Activated naive CD8-positive, alpha-beta T cell treated with anti-CD3 and anti-CD28 coated beads, Interleukin-2, amount 50 U/mL, for 24 hours (primary cell): ENCODE measurements around the gene RD3L.
A peak's percentile ranks its signal among the peaks of the same experiment; 100 is the strongest.
"Not testable (repeated sequence)": the region's sequence is repeated elsewhere in the genome, so short reads cannot be mapped to it uniquely, and the experiment has no call there.

Experiments used
- ATAC-seq: fragments of 150-1000 bp; cut with Tn5 transposase; one replicate; pipeline ENCODE4 v1.10.0; 2021
- DNase-seq: peaks from one replicate; pipeline ENCODE4 v3.0.0; 2021
- H3K27ac Mint-ChIP-seq: one replicate; pipeline ENCODE4 v1.8.0; 2021; ENCODE audit warnings: mild to moderate bottlenecking, mixed read lengths
- H3K27me3 Mint-ChIP-seq: one replicate; pipeline ENCODE4 v1.8.0; 2021; ENCODE audit warnings: mixed read lengths
- H3K36me3 Mint-ChIP-seq: one replicate; pipeline ENCODE4 v1.8.0; 2021; ENCODE audit warnings: low read depth, mixed read lengths
- H3K4me1 Mint-ChIP-seq: one replicate; pipeline ENCODE4 v1.8.0; 2021; ENCODE audit warnings: mixed read lengths
- H3K4me3 Mint-ChIP-seq: one replicate; pipeline ENCODE4 v1.8.0; 2021; ENCODE audit warnings: mild to moderate bottlenecking, moderate library complexity, mixed read lengths
- H3K9me3 Mint-ChIP-seq: one replicate; pipeline ENCODE4 v1.8.0; 2021; ENCODE audit warnings: mixed read lengths

Gene RD3L

DNA sequence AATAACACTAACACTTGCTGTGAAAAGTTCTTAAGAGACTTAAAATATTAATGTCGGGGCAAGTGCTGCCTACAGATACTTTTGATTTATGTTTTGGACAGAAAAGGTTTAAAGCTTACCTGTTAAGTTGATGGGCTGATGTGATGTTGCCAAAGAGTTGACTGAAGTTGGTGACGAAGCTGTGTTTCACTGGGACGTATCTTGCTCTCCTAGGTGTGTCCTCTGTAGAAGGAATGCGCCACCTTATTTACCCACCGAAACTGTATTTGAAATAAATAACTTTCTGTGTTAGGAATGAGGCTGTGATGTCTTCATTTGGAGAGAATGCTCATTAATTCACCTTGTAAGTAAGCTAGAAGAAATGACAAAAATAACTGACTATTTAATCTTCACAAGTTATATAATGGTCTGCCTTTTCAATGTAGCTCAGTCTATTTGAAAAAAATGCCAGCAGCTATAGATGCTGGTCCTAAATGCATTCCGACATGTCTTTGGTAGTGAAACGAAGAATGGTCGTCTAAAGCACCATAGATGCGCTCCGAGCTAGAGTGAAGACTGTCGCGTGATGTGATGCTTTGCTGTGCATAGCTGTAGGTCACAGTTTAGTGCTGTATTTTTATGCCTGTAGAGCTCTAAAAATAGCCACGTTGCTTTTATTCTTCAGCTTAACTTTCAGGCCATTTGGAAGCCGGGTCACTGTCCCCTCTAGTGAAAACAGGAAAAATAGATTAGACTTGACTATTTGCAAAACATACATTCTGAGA is at the start of gene RD3L:
Gene RD3L, minus strand, starts transcription at position 557 of the 764 bp plus-strand sequence. CDS start 834 bp downstream, outside the sequence.
- Mint-ChIP-seq H3K27ac (no peak within 1 kb of the TSS), H3K4me1 (no peaks in the 10 kb centered on the region), H3K9me3 (no peaks in the 10 kb centered on the region), H3K36me3 (no peaks in the 10 kb centered on the region), H3K4me3 (no peak within 1 kb of the TSS), H3K27me3 (peaks cover 32% of the 10 kb centered on the region)
- DNase-seq (no peak), ATAC-seq (no peak)

DNA sequence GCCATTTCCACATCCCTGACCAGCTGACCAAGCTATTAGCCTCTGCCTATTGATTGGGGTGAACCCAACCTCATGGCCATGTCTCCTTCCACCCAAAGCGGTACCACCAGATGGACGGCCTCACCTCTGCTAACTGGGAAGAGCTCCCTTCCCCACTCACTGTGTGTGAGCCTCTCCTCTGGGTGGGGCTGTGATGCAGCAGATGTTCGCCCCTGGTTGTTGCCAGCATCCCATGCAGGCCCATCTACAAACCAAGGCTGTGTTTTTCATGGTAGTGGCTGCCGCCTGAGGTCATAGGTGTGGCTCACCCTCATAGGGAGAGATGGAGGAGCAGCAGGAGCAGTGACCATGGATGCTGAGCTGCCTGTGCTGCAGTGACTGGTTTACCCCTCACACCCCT is 47.6 kb upstream of the RD3L start:
- Mint-ChIP-seq H3K4me3 (no peak overlapping the region), H3K9me3 (peaks cover 17% of the 10 kb centered on the region), H3K4me1 (no peaks in the 10 kb centered on the region), H3K27ac (no peak overlapping the region), H3K27me3 (peaks cover 18% of the 10 kb centered on the region), H3K36me3 (no peaks in the 10 kb centered on the region)
- DNase-seq = no peak
- no peak for ATAC-seq

DNA sequence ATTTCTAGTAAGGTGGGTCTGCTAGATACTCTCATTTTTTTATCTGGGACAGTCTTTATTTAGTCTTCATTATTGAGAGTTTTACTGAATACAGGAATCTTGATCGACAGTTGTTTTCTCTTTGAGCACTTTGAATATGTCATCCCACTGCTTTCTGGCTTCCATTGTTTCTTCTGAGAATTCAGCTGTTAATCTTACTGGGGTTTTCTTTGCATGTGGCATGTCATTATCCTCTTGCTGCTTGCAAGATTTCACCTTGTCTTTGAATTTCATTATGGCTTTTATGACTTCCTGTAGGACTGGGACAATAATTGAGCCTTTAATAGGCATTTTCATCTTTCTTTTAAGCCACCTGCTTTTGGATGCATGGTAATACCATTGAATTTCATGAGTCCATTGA is 46.7 kb upstream of the RD3L start:
- no peak for ATAC-seq
- no peaks in the 10 kb centered on the region for H3K4me1 Mint-ChIP-seq
- no peak overlapping the region for H3K27ac Mint-ChIP-seq
- peaks cover 17% of the 10 kb centered on the region for H3K9me3 Mint-ChIP-seq
- no peak overlapping the region for H3K4me3 Mint-ChIP-seq
- H3K27me3 Mint-ChIP-seq = peaks cover 20% of the 10 kb centered on the region
- H3K36me3 Mint-ChIP-seq = no peaks in the 10 kb centered on the region
- DNase-seq = no peak

DNA sequence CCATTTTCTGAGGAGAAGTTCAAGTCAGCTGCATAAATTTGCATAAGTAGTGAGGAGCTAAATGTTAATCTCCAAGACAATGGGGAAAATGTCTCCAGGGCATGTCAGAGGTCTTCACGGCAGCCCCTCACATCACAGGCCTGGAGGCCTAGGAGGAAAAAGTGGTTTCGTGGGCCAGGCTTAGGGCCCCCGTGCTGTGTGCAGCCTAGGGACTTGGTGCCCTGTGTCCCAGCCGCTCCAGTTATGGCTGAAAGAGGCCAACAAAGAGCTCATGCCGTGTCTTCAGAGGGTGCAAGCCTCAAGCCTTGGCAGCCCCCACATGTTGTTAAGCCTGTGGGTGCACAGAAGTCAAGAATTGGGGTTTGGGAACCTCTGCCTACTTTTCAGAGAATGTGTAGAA is 41.9 kb upstream of the RD3L start:
- H3K4me1 Mint-ChIP-seq = no peaks in the 10 kb centered on the region
- H3K27ac Mint-ChIP-seq = no peak overlapping the region
- ATAC-seq (no peak), DNase-seq (no peak)
- peaks cover 13% of the 10 kb centered on the region for H3K9me3 Mint-ChIP-seq
- no peaks in the 10 kb centered on the region for H3K36me3 Mint-ChIP-seq
- peaks cover 10% of the 10 kb centered on the region for H3K27me3 Mint-ChIP-seq
- H3K4me3 Mint-ChIP-seq = no peak overlapping the region

GRCh38 chr14:103980623-103981238 is 38.4 kb upstream of the RD3L start:
- not testable (repeated sequence) for H3K4me3 Mint-ChIP-seq, H3K36me3 Mint-ChIP-seq, H3K4me1 Mint-ChIP-seq, H3K27ac Mint-ChIP-seq, H3K27me3 Mint-ChIP-seq, ATAC-seq, H3K9me3 Mint-ChIP-seq
- DNase-seq = peak; percentile 11

GRCh38 chr14:103974575-103974974 is 32.2 kb upstream of the RD3L start:
- Mint-ChIP-seq H3K27ac (no peak overlapping the region), H3K4me3 (no peak overlapping the region), H3K36me3 (no peaks in the 10 kb centered on the region), H3K27me3 (no peaks in the 10 kb centered on the region), H3K9me3 (no peaks in the 10 kb centered on the region), H3K4me1 (no peaks in the 10 kb centered on the region)
- no peak for DNase-seq
- no peak for ATAC-seq

DNA sequence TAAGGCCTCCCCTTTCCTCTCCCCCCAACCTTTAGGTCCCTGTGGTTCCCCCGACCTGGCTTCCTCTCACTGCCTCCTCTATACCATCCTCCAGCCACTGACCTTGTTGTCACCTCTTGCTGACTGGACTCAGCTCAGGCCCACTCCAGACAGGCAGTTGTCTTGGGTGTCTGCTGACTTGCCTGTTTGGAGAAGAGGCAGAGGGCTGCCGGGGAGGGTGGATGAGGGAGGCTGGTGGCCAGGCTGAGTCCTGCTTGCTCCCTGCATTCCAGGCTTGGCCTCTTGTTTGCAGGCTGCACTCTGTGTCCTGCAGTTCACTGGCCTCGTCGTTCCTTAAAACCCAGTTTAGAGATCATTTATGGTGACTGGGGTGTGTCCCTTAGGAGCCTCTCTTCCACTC is 31.0 kb upstream of the RD3L start:
- Mint-ChIP-seq H3K27ac (no peak overlapping the region), H3K27me3 (peaks cover 4% of the 10 kb centered on the region), H3K36me3 (no peaks in the 10 kb centered on the region), H3K9me3 (no peaks in the 10 kb centered on the region), H3K4me1 (no peaks in the 10 kb centered on the region), H3K4me3 (no peak overlapping the region)
- ATAC-seq (no peak), DNase-seq (no peak)

GRCh38 chr14:103969961-103970360 is 27.6 kb upstream of the RD3L start:
- Mint-ChIP-seq H3K9me3 (no peaks in the 10 kb centered on the region), H3K27me3 (peaks cover 4% of the 10 kb centered on the region), H3K36me3 (no peaks in the 10 kb centered on the region), H3K27ac (no peak overlapping the region), H3K4me1 (no peaks in the 10 kb centered on the region), H3K4me3 (no peak overlapping the region)
- DNase-seq (no peak), ATAC-seq (no peak)

DNA sequence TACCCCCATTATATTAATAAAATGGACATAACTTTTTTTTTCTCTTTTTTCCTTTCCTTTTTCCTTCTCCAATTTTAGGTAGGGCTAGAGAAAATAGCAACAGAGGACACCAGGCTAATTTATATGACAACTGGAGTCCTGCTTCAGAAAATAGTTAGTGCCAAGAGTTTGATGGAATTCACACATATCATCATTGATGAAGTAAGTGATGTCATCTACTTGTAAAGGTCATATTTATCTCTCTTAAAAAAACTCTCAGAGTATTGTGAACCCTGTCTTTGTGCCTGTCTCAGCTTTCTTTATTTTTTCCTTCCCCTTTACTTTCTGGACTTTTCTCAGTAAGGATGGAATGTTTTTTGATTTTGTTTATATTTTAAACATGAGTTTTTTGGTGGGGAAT is 24.3 kb upstream of the RD3L start:
- peaks cover 4% of the 10 kb centered on the region for H3K27me3 Mint-ChIP-seq
- no peak overlapping the region for H3K4me3 Mint-ChIP-seq
- DNase-seq (no peak), ATAC-seq (no peak)
- H3K9me3 Mint-ChIP-seq = no peaks in the 10 kb centered on the region
- H3K36me3 Mint-ChIP-seq = no peaks in the 10 kb centered on the region
- H3K4me1 Mint-ChIP-seq = no peaks in the 10 kb centered on the region
- no peak overlapping the region for H3K27ac Mint-ChIP-seq

DNA sequence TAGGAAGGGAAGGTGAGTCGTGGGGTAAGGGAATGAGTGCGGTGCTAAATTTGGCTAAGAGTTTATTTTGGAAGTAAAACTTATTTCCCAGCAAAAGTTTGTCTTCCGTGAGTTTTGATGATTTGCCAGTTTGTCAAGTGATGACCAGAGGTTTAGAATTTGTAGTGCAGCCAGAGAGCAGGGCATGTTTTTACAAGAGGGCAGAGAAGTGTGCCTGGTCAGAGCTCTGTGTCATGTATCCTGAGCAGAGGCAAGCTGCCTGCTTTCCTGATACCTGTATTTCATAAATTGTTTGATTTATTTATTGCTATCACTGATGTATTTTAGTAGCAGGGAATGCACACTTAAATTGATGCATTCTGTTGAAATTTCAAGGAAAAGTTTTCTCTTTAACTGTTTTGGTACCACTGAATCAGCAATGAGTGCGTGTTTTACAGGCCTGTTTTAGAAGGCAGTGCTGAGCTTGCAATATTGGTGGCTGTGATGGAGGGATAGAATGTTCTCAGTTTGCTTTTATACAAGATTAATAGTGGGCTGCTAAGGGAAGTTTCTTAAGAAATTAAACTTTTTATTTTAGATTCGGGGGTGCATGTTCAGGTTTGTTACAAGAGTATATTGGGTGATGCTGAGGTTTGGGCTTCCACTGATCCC is 19.7 kb upstream of the RD3L start:
- peaks cover 3% of the 10 kb centered on the region for H3K4me1 Mint-ChIP-seq
- no peak for ATAC-seq
- no peak for DNase-seq
- H3K9me3 Mint-ChIP-seq = no peaks in the 10 kb centered on the region
- no peak overlapping the region for H3K4me3 Mint-ChIP-seq
- H3K36me3 Mint-ChIP-seq = no peaks in the 10 kb centered on the region
- H3K27me3 Mint-ChIP-seq = no peaks in the 10 kb centered on the region
- H3K27ac Mint-ChIP-seq = no peak overlapping the region

- no peaks in the 10 kb centered on the region for H3K36me3 Mint-ChIP-seq
- DNase-seq (no peak), ATAC-seq (no peak)
- H3K9me3 Mint-ChIP-seq = no peaks in the 10 kb centered on the region
- no peaks in the 10 kb centered on the region for H3K27me3 Mint-ChIP-seq
- no peak overlapping the region for H3K4me3 Mint-ChIP-seq
- H3K4me1 Mint-ChIP-seq = peaks cover 3% of the 10 kb centered on the region
- no peak overlapping the region for H3K27ac Mint-ChIP-seq
These were observed 18.2 kb upstream of the RD3L start for GRCh38 chr14:103960457-103961055.

DNA sequence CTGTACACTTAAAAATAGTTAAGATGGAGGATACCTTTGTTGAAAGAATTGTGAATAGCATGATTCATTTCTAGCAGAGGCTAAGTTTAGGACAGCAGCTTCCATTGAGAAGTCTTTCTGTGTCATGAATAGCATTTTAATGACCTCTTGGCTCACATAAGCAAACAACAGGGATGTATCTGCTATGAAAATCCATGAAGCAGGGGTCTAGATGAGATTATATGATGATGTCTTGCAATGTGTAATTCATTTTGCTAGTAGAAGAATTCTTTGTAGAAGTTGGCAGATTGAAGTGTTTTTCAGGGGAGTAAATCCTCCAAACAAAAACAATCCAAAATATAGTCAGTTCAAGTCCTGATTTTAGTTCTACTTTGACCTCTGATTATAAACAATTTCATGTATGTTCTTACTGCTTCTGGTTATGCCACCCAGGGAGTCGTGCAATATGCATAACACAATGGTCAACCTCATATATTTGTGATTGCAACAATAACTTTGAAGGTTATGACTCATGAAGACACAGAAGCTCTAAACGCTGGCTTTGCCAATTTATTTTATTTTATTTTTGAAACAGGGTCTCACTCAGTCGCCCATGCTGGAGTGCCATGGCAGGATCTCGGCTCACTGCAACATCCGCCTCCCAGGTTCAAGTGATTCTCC is 6.9 kb upstream of the RD3L start:
- H3K27ac Mint-ChIP-seq = no peak overlapping the region
- H3K4me1 Mint-ChIP-seq = no peaks in the 10 kb centered on the region
- ATAC-seq = no peak
- H3K9me3 Mint-ChIP-seq = no peaks in the 10 kb centered on the region
- no peak for DNase-seq
- H3K36me3 Mint-ChIP-seq = no peaks in the 10 kb centered on the region
- peaks cover 30% of the 10 kb centered on the region for H3K27me3 Mint-ChIP-seq
- no peak overlapping the region for H3K4me3 Mint-ChIP-seq

GRCh38 chr14:103948442-103948841 is 6.1 kb upstream of the RD3L start:
- no peaks in the 10 kb centered on the region for H3K9me3 Mint-ChIP-seq
- H3K4me1 Mint-ChIP-seq = no peaks in the 10 kb centered on the region
- no peak overlapping the region for H3K27ac Mint-ChIP-seq
- DNase-seq (no peak), ATAC-seq (no peak)
- H3K4me3 Mint-ChIP-seq = no peak overlapping the region
- peaks cover 29% of the 10 kb centered on the region for H3K27me3 Mint-ChIP-seq
- H3K36me3 Mint-ChIP-seq = no peaks in the 10 kb centered on the region

- Mint-ChIP-seq H3K4me3 (no peak overlapping the region), H3K27ac (no peak overlapping the region)
- DNase-seq = no peak
These were observed 4.6 kb upstream of the RD3L start for GRCh38 chr14:103946975-103947374.

More at GRCh38 chr14:103946975-103947374, 4.6 kb upstream of the RD3L start:
- no peak for ATAC-seq
- Mint-ChIP-seq H3K4me1 (no peaks in the 10 kb centered on the region), H3K36me3 (no peaks in the 10 kb centered on the region), H3K9me3 (no peaks in the 10 kb centered on the region), H3K27me3 (peaks cover 29% of the 10 kb centered on the region)
